Neutrophil (primary cell): ENCODE data around the gene TMC1.

ENCODE experiments used
- H3K27ac ChIP-seq: fragments of 200-600 bp; sonication (generic); 2 replicates; pipeline ENCODE4 v1.5.1; 2016; ENCODE audit warnings: mild to moderate bottlenecking, moderate library complexity
- H3K27me3 ChIP-seq: fragments of 200-600 bp; sonication (generic); 2 replicates; pipeline ENCODE4 v1.6.0; 2016; ENCODE audit warnings: mild to moderate bottlenecking
- H3K36me3 ChIP-seq: fragments of 200-600 bp; sonication (generic); 2 replicates; pipeline ENCODE4 v1.5.1; 2017
- H3K4me1 ChIP-seq, 2 experiments: fragments of 200-600 bp in 1 of 2; sonication (generic) in 1 of 2; 1 replicate in 1 of 2; 2 replicates in 1 of 2; pipeline versions ENCODE4 v1.5.1 to v1.6.1; 2013 to 2016; ENCODE audit warnings: low read depth in 1 of 2, low read length in 1 of 2, mild to moderate bottlenecking in 1 of 2, moderate library complexity in 1 of 2; ENCODE audit not compliant: control insufficient read depth in 1 of 2, insufficient read depth in 1 of 2
- H3K4me3 ChIP-seq, 2 experiments: fragments of 200-600 bp in 1 of 2; sonication (generic) in 1 of 2; 1 replicate in 1 of 2; 2 replicates in 1 of 2; pipeline ENCODE4 v1.5.1; 2013 to 2016; ENCODE audit warnings: low read depth in 1 of 2, low read length in 1 of 2, mild to moderate bottlenecking in 1 of 2, moderate library complexity in 1 of 2
- H3K9me3 ChIP-seq: fragments of 200-600 bp; sonication (generic); 2 replicates; pipeline ENCODE4 v1.5.1; 2016
- TF ChIP-seq, protein P1 (sequence below): fragments of 200-600 bp; sonication (generic); IDR thresholded peaks from 2 replicates; pipeline ENCODE4 v1.5.1; 2016; ENCODE audit warnings: antibody characterized with exemption

The TMC1 gene

GRCh38 chr9:72674961-72675360 lies 153.6 kb downstream of the TMC1 start:
- TF ChIP-seq, protein P1, sequence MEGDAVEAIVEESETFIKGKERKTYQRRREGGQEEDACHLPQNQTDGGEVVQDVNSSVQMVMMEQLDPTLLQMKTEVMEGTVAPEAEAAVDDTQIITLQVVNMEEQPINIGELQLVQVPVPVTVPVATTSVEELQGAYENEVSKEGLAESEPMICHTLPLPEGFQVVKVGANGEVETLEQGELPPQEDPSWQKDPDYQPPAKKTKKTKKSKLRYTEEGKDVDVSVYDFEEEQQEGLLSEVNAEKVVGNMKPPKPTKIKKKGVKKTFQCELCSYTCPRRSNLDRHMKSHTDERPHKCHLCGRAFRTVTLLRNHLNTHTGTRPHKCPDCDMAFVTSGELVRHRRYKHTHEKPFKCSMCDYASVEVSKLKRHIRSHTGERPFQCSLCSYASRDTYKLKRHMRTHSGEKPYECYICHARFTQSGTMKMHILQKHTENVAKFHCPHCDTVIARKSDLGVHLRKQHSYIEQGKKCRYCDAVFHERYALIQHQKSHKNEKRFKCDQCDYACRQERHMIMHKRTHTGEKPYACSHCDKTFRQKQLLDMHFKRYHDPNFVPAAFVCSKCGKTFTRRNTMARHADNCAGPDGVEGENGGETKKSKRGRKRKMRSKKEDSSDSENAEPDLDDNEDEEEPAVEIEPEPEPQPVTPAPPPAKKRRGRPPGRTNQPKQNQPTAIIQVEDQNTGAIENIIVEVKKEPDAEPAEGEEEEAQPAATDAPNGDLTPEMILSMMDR = no peak
- no peak overlapping the region for H3K27ac ChIP-seq
- no peaks in the 10 kb centered on the region for H3K9me3 ChIP-seq
- no peaks in the 10 kb centered on the region for H3K36me3 ChIP-seq
- H3K4me1 ChIP-seq = no peaks in the 10 kb centered on the region
- H3K27me3 ChIP-seq = peaks cover under 1% of the 10 kb centered on the region
- no peak overlapping the region for H3K4me3 ChIP-seq

GRCh38 chr9:72675586-72675985 lies 154.2 kb downstream of the TMC1 start:
- H3K27ac ChIP-seq = no peak overlapping the region
- H3K36me3 ChIP-seq = no peaks in the 10 kb centered on the region
- H3K4me3 ChIP-seq = no peak overlapping the region
- no peaks in the 10 kb centered on the region for H3K4me1 ChIP-seq
- no peaks in the 10 kb centered on the region for H3K9me3 ChIP-seq
- TF ChIP-seq, protein P1 = no peak
- peaks cover 7% of the 10 kb centered on the region for H3K27me3 ChIP-seq

DNA sequence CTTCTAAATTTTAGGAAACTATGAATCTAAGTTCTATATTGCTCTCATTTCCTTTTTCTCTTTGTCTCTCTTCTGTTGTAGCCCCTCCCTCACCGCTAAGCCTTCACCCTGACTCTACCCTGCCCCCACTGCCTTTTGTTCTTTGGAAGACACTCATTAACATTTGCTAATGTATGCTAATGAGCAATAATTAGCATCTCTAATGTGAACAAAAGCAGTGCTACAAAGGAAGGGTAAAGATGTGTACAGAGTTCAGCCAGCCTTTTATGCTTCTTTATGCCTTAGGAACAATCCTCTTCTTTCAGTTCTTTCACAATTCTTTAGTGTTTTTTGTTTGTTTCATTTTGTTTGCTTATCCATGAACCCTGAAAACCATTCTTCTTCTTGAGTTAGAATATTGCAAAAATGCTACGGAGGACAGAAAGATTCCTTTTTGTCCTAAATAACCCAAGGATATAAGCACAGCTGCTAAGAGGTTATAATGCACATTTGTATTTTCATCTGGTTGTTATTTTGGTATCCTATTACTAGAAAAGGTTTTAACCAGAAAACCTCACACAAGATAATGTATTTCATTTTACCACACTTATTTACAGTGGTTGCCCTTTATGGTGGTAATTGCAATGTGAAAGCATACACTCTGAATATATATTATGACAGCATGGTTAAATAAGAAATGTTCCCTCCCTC lies 159.3 kb downstream of the TMC1 start:
- Histone ChIP-seq H3K9me3 (no peaks in the 10 kb centered on the region), H3K36me3 (no peaks in the 10 kb centered on the region), H3K4me1 (no peaks in the 10 kb centered on the region), H3K27me3 (peaks cover 20% of the 10 kb centered on the region), H3K4me3 (no peak overlapping the region), H3K27ac (no peak overlapping the region)
- TF ChIP-seq, protein P1 = no peak

DNA sequence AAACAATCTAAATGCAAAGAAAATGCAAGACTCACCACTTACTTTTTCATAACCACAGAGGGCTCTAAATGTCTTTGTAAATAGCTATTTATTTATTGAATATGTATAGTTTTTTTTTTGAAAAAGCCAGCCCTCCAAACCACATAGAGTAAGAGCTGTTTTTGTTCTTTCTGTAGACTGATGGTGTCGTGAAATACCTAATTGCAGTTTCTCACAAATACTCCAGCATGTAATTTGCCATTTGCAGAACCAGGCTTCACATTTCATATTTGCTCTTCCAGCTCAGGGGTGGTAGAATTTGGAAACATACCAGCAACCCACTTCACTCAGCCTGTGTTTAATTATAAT lies 159.8 kb downstream of the TMC1 start:
- TF ChIP-seq, protein P1 = no peak
- H3K27me3 ChIP-seq = peaks cover 23% of the 10 kb centered on the region

GRCh38 chr9:72684615-72685014 lies 163.2 kb downstream of the TMC1 start:
- Histone ChIP-seq H3K4me3 (no peak overlapping the region), H3K9me3 (no peaks in the 10 kb centered on the region), H3K27ac (no peak overlapping the region), H3K36me3 (no peaks in the 10 kb centered on the region), H3K4me1 (no peaks in the 10 kb centered on the region), H3K27me3 (peaks cover 28% of the 10 kb centered on the region)
- TF ChIP-seq, protein P1 = no peak

More for the DNA sequence above, 159.8 kb downstream of the TMC1 start:
- Histone ChIP-seq H3K9me3 (no peaks in the 10 kb centered on the region), H3K4me3 (no peak overlapping the region), H3K36me3 (no peaks in the 10 kb centered on the region), H3K4me1 (no peaks in the 10 kb centered on the region), H3K27ac (no peak overlapping the region)

GRCh38 chr9:72685911-72686310 lies 164.5 kb downstream of the TMC1 start:
- no peak overlapping the region for H3K4me3 ChIP-seq
- H3K27ac ChIP-seq = no peak overlapping the region
- peaks cover 19% of the 10 kb centered on the region for H3K27me3 ChIP-seq
- no peaks in the 10 kb centered on the region for H3K9me3 ChIP-seq
- H3K4me1 ChIP-seq = no peaks in the 10 kb centered on the region
- TF ChIP-seq, protein P1 = no peak
- H3K36me3 ChIP-seq = no peaks in the 10 kb centered on the region
